Activated T-helper 9 cell treated with anti-CD3 and anti-CD28 coated beads, Interleukin-2, amount 50 U/mL, for 16 hours (primary cell): ENCODE data around the gene RASL12.
"Not testable (repeated sequence)": the region's sequence is repeated elsewhere in the genome, so short reads cannot be mapped to it uniquely, and the experiment has no call there.

ENCODE experiments used
- DNase-seq: peaks from one replicate; pipeline ENCODE4 v3.0.0-alpha.2; 2020; ENCODE audit warnings: low read depth

RASL12 gene

DNA sequence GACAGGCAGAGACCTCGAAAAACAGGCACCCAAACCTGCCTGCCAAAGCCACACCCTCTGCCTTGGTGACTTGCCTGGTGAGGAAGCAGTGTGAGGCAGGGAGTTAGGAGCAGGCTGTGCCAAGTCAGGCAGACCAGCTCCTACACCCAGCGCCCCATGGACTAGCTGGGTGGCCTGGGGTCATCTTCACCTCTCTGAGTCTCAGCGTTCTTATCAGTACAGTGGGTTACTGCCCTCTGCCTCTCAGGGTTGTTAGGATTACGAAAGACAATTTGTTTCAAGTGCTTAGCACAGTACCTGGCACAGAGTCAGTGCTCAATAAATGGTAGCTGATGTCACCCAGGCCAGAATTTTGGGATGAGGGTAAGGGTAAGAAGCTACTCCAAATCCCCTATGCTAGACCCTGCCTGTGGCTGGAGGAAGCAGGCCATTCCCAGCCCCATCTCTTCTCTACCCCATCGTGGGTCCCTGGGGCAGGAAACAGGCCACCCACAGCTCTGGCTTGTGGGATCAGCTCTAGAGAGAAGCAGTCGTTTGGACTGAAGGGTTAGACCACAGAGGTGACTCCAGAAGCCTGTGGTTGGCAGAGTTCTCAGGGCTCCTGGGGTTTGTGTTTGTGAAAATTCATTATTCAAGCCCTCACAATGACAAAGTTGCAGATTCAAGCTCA is 12.5 kb downstream of the RASL12 start:
- no peak for DNase-seq

DNA sequence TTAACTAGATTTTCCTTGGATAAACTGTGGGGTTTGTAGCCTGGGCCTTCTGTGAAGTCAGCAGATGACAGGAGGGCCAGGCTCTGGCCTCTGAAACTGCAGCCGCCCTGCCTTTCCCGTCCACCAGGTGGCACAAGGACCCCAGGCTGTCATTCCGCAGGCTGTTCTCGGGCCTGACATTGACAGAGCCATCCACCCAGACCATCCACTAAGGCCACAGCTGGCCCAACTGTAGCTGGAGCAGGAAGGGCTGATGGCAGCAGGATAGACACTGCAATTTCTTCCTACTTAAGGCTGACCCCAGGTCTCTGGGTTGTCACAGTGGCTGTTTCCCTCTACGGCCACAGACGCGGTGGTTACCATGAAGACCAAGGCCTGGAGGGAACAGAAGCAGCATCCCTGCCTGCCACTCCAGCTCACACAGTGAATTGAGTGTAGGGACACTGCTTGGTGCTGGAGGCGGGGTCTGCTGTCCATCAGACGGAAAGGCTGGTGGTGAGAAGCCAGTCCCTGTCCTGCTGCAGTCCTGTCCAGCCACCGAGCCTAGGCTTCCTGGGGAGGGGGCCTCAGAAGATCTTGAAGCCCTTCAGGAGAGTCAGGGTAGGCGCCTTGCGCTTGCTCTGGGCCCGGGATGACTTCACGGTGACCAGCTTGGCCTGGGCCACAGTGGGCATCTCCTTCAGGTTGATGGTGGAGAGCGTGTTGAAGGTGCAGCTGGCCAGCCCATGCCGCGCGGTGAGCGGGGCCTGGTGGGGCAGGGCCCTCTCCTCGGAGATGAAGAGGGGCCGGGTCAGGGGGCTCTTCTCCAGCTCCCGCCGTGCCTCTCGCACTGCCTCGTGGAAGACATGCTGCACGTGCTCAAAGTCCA is 13.2 kb downstream of the RASL12 start:
- DNase-seq: peak; percentile 14

DNA sequence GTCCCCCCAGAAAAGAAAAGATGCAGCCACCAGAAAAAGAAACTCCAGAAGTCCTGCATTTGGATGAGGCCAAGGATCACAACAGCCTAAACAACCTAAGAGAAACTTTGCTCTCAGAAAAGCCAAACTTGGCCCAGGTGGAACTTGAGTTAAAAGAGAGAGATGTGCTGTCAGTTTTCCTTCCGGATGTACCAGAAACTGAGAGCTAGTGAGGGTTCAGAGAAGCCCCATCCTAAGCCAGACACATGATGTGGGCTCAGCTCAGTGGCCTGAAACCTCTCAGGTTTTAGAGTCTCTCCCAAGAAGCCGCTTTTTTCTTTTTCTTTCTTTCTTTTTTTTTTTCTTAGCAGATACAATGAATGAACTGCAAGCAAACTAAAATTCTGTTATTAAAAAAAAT is 14.8 kb downstream of the RASL12 start:
- DNase-seq: no peak

DNA sequence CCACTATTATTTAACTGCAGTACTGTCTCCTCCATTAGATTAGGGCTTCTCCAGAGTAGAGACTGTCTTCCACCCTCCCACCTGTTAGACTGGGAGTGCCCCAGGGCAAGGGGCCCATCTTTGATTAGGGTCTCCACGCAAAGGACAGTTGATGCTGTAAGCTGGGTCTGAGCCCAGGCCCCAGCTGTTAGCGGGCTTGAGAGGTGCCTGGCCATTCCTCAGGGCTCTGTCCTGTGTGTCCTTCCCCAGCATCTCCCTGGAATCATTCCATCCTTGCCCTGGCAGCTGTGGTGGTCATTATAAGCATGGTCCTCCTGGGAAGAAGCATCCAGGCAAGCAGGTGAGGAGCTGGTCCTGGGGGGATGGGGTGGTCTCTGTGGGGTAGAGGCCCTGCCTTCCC is 16.5 kb downstream of the RASL12 start:
- no peak for DNase-seq

DNA sequence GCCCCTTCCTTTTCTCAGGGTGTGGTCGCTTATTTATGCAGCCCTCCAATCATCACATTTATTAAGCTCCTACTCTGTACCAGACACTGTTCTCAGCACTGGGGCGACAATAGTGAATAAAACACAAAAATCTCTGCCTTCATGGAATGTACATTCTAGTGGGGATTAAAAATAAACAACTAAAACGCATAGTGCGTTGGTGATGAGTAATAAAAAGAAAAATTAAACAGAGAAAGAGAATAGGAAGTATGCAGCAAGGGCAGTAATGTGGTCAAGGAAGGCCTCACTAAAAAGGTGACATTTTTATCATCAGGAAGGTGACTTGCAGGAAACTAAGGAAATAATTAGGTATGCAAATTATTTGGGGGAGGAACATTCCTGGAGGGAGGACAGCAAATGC is 17.5 kb downstream of the RASL12 start:
- no peak for DNase-seq

DNA sequence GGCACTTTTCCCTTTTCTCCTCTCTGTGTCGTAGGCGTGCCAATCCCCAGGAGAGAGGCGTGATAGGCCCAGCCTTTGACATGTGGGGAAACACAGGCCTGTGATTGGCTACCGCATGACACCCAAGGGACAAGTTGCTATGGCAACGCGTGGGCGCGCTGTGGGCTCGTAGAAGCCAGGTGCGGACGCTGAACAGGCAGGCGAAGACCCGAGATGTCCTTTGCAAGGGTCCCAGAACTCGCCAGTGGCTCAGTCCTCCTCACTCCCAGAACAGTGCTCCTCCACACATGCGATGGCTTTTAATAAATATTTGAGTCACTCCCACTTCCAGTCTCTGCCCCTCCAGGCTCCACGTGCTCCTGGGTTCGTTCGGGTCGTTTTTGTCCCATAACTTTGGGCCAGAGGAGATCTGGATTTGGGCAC is 18.4 kb downstream of the RASL12 start:
- peak; percentile 81 for DNase-seq

DNA sequence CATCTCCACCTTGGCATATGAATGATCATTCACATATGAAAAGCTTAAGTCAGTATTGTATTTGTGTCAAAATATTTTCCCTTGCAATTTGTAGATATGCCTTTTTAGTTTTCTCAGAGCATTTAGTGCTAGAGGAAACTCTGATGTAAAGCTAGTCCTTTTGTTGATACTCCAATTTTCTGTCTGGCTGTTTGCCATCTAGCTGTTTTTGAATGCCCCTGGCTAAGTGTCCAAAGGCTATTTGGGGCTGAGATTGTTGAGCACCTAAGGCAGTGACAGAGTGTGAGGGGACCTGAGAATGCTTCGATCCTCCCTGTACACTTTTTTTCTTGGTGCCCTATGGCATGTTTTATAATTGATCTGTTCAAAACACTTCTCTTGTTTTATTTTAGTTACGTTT is 19.6 kb downstream of the RASL12 start:
- no peak for DNase-seq

DNA sequence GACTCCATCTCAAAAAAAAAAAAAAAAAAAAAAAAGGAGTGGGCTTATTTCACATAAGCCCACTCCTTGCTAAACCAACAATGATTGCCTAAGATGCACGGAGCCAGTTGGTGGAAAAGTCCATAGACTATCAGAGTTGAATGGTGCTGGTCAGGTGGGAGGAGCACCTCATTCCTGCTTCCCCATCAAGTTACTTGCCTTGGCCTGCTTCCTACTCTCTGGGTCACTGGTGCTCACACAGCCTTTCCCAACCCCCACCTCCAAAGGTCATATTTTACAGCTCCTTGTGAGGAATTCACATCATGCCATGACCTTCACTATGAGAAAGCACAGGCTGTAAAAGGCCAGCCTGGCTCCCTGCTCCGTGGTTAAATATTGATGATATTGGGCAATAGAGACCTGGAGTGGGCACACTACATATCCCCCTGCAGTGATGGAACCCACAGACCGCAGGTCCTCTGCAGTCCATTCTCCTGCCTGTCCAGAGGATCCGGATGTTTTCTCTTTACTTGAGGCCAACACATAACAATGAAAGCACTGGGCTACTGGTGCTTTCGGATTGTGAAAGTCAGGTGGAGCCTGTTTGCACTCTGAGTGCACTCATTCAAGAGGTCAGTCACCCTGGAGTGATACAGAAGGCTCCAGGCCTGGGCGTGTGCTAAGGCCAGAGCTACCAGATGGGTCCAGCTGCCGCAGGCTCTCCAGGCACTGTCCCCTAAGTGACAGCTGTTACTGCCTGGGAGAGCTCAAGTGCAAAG is 22.9 kb downstream of the RASL12 start, which contains the start of gene SLC51B:
SLC51B (plus strand) TSS at position 664 of the 758 bp plus-strand sequence. CDS start 4,618 bp downstream, outside the sequence.
- DNase-seq: no peak

DNA sequence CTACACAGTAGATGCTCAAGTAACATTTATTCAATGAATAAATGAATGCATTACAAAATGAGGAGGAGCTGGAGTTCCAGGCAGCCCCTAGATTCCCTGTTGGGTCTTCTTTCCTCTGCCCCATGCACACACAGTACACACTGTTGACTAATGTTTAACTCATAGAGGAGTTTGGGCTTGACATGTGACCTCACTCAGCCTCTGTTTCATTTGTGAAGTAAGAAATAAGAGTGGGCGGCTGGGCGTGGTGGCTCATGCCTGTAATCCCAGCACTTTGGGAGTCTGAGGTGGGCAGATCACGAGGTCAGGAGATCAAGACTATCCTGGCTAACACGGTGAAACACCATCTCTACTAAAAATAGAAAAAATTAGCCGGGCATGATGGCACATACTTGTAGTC is 23.6 kb downstream of the RASL12 start:
- not testable (repeated sequence) for DNase-seq

DNA sequence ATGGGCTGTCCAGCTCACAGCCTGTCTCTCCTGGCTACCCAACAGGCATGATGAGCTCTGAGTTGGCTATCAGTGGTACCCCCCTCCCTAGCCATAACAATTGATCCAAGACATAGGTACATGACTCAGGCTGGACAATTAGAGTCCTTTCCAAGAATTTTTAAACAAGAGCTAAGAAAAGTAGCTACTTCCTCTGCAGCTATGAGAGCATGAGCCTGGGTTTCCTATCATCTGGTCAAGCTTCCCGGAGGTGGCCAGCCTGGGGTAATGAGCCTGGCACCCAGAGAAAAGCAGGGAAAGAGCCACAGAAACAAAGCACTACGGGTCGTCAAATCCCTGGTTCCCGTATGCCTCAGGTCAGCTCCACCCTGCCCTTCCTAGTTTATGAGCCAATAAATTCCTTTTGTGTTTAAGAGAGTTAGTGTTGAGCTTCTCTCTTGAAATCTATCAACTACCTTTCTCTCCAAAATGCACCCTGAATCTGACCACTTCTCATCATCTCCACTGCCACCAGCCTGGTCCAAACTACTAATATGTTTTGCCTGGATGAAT is 24.9 kb downstream of the RASL12 start:
- DNase-seq: no peak

DNA sequence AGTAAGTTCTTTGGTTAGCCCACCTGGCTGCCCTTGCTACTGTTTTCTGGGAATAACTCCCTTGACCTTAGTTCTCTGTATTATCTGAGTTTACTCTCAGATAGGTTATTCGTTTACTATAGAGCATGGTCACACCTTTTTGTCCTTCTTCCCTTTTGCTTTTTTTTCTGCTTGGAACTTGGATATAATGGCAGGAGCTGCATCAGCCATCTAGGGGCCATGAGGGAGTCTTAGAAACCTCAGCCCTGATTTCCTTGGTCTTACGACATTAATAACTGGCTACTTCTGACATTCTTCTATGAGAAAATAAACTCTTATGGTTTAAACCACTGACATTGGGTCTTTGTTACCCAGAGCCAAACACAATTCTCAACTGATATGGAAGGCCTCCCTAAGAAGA is 26.0 kb downstream of the RASL12 start:
- DNase-seq: no peak

DNA sequence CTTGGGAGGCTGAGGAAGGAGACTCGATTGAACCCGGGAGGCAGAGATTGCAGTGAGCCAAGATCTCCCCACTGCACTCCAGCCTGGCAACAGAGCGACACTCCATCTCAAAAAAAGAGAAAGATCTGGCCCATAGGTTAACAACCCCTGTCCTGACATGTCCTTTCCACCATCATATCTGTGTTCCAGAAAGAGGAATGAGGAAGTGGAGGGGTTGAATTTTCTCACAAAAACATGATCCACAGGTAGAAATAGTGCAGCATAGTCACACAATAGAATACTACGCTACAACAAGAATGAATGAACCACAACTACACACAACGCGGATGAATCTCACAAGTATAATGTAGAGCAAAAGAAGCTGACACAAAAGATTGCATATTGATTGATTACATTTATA is 27.3 kb downstream of the RASL12 start:
- no peak for DNase-seq

DNA sequence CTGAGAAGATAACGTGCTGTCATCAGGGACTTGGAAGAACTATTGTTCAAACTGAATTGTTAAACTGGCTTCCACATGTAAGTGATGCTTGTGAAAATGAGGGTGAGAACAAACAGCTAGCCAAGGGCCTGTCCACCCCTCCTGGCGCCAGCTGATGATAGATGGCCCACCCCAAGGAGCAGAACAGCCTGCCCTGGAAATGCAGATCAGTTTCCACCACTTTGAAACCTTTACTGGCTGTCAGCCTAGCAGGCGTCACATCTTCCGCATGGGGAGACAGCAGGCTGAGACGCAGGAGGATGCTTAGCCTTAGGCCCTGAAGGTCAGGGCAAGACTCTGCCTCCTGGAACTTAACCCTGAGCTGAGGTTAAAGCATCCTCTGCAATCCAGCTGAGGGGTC is 29.0 kb downstream of the RASL12 start:
- no peak for DNase-seq

DNA sequence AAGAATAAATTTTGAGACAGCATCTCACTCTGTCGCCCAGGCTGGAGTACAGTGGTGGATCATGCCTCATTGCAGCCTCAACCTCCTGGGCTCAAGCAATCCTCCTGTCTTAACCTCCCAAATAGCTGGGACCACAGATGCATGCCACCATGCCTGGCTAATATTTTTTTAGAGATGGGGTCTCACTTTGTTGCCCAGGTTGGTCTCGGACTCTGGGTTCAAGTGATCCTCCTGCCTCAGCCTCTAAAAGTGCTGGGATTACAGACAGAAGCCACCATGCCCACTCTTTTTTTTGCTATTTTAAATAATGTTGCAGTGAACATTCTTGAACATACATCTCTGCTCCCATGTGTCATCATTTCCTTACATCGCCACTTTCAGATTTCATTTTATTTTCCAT is 29.4 kb downstream of the RASL12 start:
- no peak for DNase-seq

DNA sequence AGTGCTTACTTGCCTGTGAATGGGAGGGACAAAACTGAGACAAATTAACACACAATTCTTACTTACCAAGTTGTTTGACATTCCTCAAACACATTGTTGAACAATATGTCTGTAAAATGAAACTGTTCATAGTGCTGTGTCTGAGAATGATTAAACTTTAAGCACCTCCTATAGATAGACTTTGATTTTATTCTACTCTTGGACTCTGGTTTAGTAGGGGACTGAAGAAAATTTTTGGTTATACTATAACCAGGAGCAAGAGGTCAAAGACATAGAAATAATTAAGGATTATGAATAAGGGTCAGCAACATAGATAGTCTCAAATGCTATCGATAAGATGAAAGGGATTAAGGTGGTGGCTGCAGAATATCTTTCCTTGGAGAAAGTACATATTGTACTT is 30.5 kb downstream of the RASL12 start:
- no peak for DNase-seq

DNA sequence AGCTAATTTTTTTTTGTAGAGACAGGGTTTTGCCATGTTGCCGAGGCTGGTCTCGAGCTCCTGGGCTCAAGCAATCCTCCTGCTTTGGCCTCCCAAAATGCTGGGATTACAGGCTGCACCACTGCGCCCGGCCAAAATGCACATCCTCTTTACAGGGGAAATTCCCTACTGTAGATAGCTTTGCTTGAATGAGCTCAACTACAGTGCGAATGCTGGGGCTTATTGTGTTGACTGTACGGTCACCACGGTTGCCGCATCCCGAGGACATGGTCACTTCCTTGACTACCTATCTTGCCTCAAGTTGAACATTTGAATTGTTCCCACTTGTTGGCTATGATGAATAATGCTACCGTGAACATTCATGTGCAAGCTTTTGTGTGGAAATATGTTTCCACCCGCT is 33.1 kb downstream of the RASL12 start:
- DNase-seq: no peak

DNA sequence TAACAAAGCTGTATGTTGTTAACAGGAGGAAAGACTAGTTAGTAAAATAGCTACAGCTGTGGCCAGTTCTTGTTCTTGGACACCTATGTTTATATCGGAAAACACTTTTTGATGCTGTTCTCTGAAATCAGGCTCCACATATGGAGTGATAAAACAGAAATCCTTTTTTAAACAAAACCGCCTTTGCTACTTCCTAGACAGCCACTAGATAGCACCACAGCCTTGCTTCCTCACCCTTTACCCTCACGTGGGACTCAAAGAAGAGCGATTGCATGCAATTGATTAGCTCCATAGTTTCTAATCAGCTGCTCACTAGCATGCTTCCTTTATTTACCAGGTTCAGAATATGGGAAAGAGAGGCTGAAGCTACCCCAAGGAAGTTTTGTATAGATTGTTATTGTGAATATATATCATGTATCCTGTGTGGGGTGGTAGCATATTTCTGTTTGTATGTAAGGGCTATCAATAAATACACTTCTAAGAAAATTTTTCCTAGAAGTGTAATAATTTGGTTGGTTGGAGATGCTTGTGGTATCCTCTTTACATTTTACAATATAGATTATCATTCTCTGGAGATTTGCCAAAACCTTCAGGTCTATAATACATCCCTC is 34.0 kb downstream of the RASL12 start:
- no peak for DNase-seq

DNA sequence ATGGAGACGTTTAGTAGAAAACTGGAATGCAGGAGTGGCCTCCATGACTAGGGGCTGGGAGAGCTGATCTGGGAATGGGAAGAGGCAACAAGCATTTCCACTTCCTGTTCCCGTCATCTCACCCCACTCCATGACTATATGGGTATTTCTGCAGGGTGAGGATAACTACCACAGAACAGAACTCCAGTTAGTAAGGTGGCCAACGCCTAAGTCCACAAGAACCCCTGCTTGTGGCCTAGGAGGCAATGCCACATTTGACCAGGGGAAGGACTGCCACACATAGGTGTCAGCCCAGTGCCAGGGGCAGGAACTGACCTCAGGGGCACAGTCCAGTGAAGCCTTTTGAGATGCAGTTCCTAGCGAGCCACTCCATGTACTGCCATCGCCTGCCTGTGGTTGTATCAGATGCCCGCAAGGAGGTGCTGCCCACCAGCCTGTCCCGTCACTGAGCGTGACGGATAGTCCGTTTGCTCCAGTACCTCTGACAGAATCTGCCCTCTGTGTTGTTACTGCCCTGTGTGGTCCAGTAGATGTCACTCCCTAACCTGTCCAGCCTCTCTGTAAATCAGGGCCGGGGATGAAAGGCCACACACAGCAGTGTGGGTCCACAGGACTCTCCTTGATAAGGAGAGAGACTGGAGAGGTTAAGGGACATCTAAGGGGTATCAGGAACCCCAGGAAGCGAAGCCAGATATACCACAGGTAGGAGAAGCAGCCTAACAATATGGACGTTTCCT is 34.8 kb downstream of the RASL12 start:
- DNase-seq: peak; percentile 13

DNA sequence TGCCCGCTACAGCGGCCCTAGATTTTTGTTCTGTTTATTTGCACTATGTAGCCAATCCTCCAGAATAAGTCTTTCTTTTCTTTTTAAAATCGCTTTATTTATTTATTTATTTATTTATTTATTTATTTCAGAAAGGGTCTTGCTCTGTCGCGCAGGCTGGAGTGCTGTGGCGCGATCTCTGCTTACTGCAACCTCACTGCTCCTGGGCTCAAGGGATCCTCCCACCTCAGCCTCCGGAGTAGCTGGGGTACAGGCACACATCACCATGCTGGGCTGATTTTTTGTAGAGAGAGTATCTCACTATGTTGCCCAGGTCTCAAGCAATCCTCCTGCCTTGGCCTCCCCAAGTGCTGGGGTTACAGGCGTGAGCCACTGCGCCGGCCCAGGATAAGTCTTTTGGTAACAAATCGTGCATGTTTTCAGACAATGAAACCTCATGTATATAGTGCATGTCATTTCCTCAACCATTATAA is 38.0 kb downstream of the RASL12 start:
- no peak for DNase-seq

DNA sequence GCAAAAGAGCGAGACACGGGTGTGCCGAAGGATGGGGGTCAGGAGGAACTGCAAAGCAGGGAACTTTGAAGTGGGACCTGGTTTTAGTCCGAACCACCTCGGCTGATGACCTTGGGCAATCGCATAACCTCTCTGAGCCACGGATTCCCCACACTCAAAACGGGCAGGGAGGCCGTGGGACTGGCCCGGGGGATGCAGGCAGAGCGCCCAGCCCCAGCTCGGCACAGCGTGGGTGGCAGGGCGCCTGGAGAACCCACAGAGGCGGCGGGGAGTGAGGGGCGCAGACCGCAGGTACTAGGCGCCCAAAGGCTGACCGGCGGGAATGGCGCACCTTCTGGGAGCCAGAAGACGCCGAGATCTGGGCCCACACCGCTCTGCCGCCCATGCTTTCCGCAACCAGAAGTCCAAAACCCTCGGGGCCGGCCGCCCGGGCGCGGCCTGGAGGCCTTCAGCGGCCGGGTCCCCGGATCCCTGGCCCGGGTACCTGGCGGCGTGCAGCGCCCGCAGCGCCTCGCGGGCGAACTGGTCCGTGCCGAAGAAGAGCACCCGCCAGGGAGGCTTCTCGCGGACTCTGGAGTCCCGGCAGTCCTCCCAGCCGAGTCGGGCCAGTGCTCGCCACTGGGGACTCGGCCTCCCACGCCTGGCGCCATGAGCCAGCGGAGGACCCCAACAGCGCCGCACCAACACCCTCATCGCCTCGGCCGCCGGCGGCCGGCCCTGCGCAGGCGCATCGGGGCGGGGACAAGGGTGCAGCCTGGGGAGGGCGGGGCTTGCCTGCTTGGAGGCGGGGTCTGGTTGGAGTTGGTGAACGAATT is 38.7 kb downstream of the RASL12 start, which contains the start of gene MTFMT:
MTFMT (minus strand) TSS at position 719 of the 815 bp plus-strand sequence; CDS start at position 693, 26 bp downstream.
- peak; percentile 88 for DNase-seq
